GM21381 (cell line): Measurements from ENCODE around the gene ZMYND15.

Source experiments
- ATAC-seq: cut with Tn5 transposase; IDR thresholded peaks from one replicate; pipeline ENCODE4 v1.9.1; 2021; ENCODE audit warnings: mild to moderate bottlenecking, moderate library complexity; ENCODE audit not compliant: unreplicated experiment

The ZMYND15 gene

GRCh38 chr17:4742133-4742532 lies 2.5 kb downstream of the ZMYND15 start:
- ATAC-seq: no peak

GRCh38 chr17:4742629-4743028 lies 3.0 kb downstream of the ZMYND15 start:
- ATAC-seq: no peak

DNA sequence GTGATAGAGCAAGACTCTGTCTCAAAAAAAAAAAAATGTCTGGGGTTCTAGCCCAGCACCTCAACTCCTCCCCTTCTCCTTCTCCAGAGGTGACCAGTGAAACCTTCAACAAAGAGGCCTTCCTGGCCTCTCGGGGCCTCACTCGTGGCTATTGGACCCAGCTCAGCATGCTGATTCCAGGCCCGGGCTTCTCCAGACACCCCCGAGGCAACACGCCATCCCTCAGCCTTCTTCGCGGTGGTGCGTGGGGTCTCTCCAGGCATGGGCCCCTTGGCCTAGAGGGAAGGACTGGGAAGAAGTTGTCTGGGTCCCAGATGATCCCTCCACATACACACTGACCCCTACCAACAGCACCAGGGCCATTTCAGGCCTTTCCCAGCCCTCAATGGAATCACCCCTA lies 3.6 kb downstream of the ZMYND15 start:
- ATAC-seq: no peak

- no peak for ATAC-seq
Measured at GRCh38 chr17:4743898-4744297, 4.3 kb downstream of the ZMYND15 start.

GRCh38 chr17:4744999-4745969 lies 5.7 kb downstream of the ZMYND15 start:
- no peak for ATAC-seq

DNA sequence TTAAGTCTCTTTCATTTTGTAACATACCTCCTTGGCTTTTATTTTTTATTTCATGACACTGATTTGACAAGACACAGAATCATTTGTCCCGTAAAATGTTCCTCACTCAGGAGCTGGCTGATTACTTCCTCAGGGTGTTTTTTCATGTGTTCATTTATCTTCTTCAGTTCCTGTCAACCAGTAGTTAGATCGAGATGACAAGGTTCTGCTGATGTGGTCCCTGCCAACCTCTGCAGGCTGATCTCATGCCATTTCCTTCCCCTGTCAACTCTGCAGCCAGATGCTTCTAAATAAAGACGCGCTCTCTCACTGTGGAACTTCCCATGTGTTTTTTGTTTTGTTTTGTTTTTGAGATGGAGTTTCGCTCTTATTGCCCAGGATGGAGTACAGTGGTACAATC lies 8.2 kb downstream of the ZMYND15 start:
- ATAC-seq: no peak

GRCh38 chr17:4748686-4749085 lies 9.1 kb downstream of the ZMYND15 start:
- no peak for ATAC-seq

GRCh38 chr17:4750606-4751005 lies 11.0 kb downstream of the ZMYND15 start:
- ATAC-seq: no peak

DNA sequence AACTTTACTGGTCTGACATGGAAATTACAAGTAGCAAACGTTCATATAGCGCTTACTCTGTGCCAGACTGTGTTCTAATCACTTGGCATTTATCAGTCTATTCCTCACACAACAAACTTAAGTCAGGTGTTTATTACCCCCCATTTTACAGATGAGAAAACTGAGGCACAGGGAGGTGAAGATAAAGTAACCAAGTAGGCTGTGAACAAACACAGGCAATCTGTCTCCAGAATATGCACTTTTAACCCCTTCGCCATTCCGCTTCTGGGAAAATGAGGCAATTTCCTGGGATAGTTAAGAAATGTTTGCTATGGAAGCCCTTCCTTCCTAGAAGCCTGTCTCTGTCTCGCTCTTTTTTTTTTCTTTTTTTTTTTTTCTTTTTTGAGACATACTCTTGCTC lies 12.3 kb downstream of the ZMYND15 start:
- ATAC-seq: no peak

DNA sequence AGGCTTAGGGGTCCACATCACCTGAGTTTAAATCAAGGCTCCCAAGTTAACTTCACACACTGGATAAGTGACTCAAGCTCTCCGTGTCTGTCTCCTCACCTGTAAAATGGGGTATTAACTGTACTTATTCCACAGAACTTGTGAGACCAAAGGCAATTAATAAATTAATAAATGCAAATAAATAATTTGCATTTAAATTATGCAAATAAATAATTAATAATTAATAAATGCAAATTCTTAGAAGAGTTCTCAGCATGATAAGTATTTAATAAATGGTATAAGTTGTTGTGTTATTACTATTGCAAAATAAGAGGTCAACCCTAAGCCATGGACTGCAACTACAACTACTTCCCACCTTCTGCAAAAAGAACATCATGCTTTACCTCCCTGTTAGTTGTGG lies 13.8 kb downstream of the ZMYND15 start:
- ATAC-seq: no peak

- ATAC-seq: no peak
Measured at GRCh38 chr17:4759776-4760236, 20.2 kb downstream of the ZMYND15 start.

- no peak for ATAC-seq
Measured at GRCh38 chr17:4764595-4764994, 25.0 kb downstream of the ZMYND15 start.

GRCh38 chr17:4766201-4766600 lies 26.6 kb downstream of the ZMYND15 start:
- ATAC-seq: no peak

DNA sequence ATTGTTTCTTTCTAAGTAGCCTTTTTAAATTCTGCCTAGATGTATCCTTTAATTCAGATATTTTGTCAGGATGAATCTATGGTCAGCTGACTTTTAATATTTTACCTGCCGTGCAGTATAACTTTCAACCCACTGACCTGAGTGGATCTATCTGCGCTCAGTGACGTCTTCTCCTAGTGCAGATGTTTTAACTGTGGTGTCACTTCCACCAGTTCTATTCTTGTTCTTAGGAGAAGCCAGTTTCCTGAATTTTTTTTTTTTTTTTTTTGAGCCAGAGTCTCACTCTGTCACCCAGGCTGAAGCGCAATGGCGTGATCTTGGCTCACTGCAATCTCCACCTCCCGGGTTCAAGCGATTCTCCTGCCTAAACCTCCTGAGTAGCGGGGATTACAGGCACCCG lies 27.1 kb downstream of the ZMYND15 start:
- no peak for ATAC-seq

DNA sequence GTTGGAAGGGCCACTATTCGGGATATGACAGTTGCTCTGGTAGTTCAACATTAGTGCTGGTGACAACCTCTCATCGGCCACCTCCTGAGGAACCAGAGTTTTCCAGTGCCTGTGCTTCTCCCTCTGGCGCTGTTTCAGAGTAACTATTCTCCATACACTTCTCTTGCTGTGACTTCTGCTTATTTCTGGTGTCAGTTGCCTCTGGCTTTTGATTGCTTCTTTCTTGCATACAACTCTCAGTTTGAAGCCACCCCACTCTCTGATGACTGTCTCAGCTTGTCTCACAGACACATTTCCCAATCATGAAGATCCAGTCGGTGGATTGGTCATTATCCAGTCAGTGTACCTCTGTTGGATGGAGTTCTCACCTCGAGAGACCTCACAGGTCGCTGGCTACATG lies 28.7 kb downstream of the ZMYND15 start:
- no peak for ATAC-seq

GRCh38 chr17:4769628-4770027 lies 30.0 kb downstream of the ZMYND15 start:
- ATAC-seq: no peak

GRCh38 chr17:4771519-4772234 lies 32.0 kb downstream of the ZMYND15 start, which contains the start of gene TM4SF5:
Gene TM4SF5, plus strand, starts transcription at chr17:4771886. Its CDS starts 37 bp downstream, at chr17:4771923.
- no peak for ATAC-seq

- no peak for ATAC-seq
Measured at GRCh38 chr17:4772235-4772613, 32.6 kb downstream of the ZMYND15 start.

DNA sequence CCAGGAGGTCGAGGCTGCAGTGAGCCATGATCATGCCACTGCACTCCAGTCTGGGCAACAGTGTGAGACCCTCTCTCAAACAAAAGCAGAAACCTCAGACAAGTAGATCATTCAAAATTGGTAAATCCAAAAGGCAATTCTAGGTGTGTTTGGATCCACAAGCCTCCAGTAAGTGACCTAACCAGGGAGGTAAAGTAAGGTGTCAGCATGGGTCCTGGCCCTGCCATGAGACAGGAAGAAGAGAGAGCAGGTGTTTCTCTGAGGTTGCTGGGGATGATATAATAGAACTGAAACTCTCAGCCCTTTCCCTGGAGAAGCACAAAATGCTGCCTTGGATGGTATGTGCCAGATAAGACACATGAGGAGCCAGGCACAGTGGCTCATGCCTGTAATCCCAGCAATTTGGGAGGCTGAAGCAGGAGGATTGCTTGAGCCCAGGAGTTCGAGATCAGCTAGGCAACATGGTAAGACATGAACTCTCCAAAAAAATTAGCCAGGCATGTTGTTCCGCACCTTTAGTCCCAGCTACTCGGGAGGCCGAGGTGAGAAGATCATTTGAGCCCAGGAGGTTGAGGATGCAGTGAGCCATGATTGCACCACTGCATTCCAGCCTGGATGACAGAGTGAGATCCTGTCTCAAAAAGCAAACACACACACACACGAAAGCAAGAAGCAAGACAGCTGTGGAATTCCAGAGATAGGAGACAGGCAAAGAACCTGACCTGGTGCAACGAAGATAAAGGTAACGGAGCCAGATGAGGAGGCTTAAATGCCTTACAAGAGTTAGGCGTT lies 38.5 kb downstream of the ZMYND15 start:
- no peak for ATAC-seq

GRCh38 chr17:4780325-4780955 lies 40.8 kb downstream of the ZMYND15 start:
- no peak for ATAC-seq

DNA sequence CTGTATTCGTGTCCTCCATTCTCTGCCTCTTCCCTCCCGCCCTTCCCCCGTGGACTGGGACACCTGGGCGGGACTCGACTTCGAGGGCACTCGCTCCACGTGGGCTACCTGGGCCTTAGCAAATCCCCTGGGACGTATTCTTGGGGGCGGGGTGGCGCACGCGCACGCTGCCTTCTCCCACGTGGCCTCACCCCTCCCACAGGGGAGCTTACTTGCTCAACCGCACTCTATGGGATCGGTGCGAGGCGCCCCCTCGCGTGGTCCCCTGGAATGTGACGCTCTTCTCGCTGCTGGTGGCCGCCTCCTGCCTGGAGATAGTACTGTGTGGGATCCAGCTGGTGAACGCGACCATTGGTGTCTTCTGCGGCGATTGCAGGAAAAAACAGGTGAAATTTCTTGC lies 43.0 kb downstream of the ZMYND15 start:
- ATAC-seq: no peak
